HG03045 (cell line): ENCODE results near the gene INS.

Source experiments
- ATAC-seq: cut with Tn5 transposase; IDR thresholded peaks from one replicate; pipeline ENCODE4 v1.9.1; 2021; ENCODE audit warnings: mild to moderate bottlenecking, moderate library complexity; ENCODE audit not compliant: unreplicated experiment

INS gene

GRCh38 chr11:2122222-2122906 lies 38.6 kb downstream of the INS start:
- no peak for ATAC-seq

- no peak for ATAC-seq
These were observed 39.5 kb downstream of the INS start for GRCh38 chr11:2121227-2122130.

GRCh38 chr11:2120359-2121100 lies 40.5 kb downstream of the INS start:
- no peak for ATAC-seq

GRCh38 chr11:2118677-2119076 lies 42.3 kb downstream of the INS start:
- no peak for ATAC-seq

- ATAC-seq, result no peak
These were observed 44.3 kb downstream of the INS start for GRCh38 chr11:2116680-2117079.

GRCh38 chr11:2115308-2115707 lies 45.7 kb downstream of the INS start:
- no peak for ATAC-seq

GRCh38 chr11:2114430-2115241 lies 46.4 kb downstream of the INS start:
- ATAC-seq, result no peak

GRCh38 chr11:2113776-2114175 lies 47.2 kb downstream of the INS start:
- no peak for ATAC-seq

- no peak for ATAC-seq
These were observed 50.5 kb downstream of the INS start for GRCh38 chr11:2110521-2110920.
